Tibial nerve (tissue), 4 donors: Measurements from ENCODE around the gene OLFM1. TPM values are rescaled to one million over a fixed set of nuclear protein-coding genes. Genes with fewer than 3 reads are reported as not detected.

Source experiments
- DNase-seq, 2 donors: peaks; one replicate each; pipeline ENCODE4 v3.0.0-alpha.2; 2019; ENCODE audit warnings: low spot score in 2 of 2
- H3K27ac ChIP-seq, 4 donors: fragments of 200-600 bp; sonication (generic) in 3 of 4; one replicate each; pipeline ENCODE4 v1.5.1; 2017 to 2019; ENCODE audit warnings: mild to moderate bottlenecking in 1 of 4
- H3K27me3 ChIP-seq, 2 donors: fragments of 200-600 bp; sonication (generic) in 1 of 2; one replicate each; pipeline versions ENCODE4 v1.5.1 to v1.6.0; 2017 to 2019
- H3K36me3 ChIP-seq, 3 donors: fragments of 200-600 bp; sonication (generic); one replicate each; pipeline ENCODE4 v1.5.1; 2018 to 2019
- H3K4me1 ChIP-seq, 4 donors: fragments of 200-600 bp; sonication (generic) in 3 of 4; one replicate each; pipeline ENCODE4 v1.5.1; 2017 to 2019
- H3K4me3 ChIP-seq, 4 donors: fragments of 200-600 bp; sonication (generic) in 3 of 4; one replicate each; pipeline ENCODE4 v1.5.1; 2017 to 2019; ENCODE audit warnings: mild to moderate bottlenecking in 1 of 4, moderate library complexity in 1 of 4
- H3K9me3 ChIP-seq, 4 donors: fragments of 200-600 bp; sonication (generic) in 3 of 4; one replicate each; pipeline ENCODE4 v1.5.1; 2017 to 2019
- EP300 ChIP-seq, 2 donors: sonication (generic); formaldehyde crosslinking; IDR thresholded peaks; one replicate each; pipeline ENCODE4 v1.6.1; 2017; ENCODE audit warnings: antibody characterized with exemption in 2 of 2, mild to moderate bottlenecking in 1 of 2
- POLR2A ChIP-seq, 2 donors: fragments of 450-650 bp; IDR thresholded peaks; one replicate each; pipeline ENCODE4 v1.6.1; 2017; ENCODE audit warnings: antibody characterized with exemption in 2 of 2, mild to moderate bottlenecking in 2 of 2, moderate library complexity in 2 of 2
- WGBS, 2 donors: methylation state at CpG; one replicate each; pipeline ENCODE4 v1.1.5; 2018; 5-methylcytosine and 5-hydroxymethylcytosine counted together
- total RNA-seq, 4 donors: library from RNA; depleted of rRNA; stranded (reverse); fragments of >200 nt; gene quantifications; one replicate each; pipeline ENCODE4 v1.1.0, GENCODE V29; 2016
- TF ChIP-seq, protein P1 (sequence below), 5 experiments: fragments of 200-600 bp in 3 of 5; fragments of 450-650 bp in 2 of 5; sonication (generic) in 3 of 5; IDR thresholded peaks; one replicate each; pipeline ENCODE4 v1.5.1; 2016 to 2019; ENCODE audit warnings: antibody characterized with exemption in 5 of 5, mild to moderate bottlenecking in 3 of 5, moderate library complexity in 2 of 5

OLFM1 gene
- total RNA-seq, 4 donors from 2014 or later: 30.3 to 63.8 (median 38.3) TPM

DNA sequence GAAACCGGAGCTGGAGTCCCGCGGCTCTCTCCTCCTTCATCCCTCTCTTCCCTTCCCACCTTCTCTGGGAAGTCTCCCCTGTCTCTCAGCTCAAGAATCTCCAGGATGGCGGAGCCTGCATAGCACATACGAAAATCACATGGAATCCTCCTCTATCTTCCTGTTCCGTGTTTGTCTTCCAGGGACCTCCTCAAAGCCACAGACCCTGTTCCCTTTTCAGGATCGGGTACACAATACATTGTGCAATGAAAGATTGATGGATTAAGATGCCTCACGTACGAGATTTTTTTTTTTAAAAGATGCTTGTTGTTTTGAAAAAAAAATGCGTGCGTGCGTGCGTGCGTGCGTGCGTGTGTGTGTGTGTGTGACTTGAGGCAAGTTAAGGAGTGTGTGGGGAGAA is 46.6 kb upstream of the OLFM1 start:
- Histone ChIP-seq H3K36me3 (no peaks in the 10 kb centered on the region), H3K9me3 (no peaks in the 10 kb centered on the region), H3K27me3 (peaks cover 0 to 4% of the 10 kb centered on the region in 2 donors), H3K4me1 (no peaks in the 10 kb centered on the region), H3K27ac (no peak overlapping the region), H3K4me3 (no peak overlapping the region)
- 67 to 85% methylated on average over 16 of the region's 16 CpGs for WGBS, 2 donors
- no peak for DNase-seq
- TF ChIP-seq, protein P1, sequence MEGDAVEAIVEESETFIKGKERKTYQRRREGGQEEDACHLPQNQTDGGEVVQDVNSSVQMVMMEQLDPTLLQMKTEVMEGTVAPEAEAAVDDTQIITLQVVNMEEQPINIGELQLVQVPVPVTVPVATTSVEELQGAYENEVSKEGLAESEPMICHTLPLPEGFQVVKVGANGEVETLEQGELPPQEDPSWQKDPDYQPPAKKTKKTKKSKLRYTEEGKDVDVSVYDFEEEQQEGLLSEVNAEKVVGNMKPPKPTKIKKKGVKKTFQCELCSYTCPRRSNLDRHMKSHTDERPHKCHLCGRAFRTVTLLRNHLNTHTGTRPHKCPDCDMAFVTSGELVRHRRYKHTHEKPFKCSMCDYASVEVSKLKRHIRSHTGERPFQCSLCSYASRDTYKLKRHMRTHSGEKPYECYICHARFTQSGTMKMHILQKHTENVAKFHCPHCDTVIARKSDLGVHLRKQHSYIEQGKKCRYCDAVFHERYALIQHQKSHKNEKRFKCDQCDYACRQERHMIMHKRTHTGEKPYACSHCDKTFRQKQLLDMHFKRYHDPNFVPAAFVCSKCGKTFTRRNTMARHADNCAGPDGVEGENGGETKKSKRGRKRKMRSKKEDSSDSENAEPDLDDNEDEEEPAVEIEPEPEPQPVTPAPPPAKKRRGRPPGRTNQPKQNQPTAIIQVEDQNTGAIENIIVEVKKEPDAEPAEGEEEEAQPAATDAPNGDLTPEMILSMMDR (IDR thresholded peaks at IDR 0.05): no peak

DNA sequence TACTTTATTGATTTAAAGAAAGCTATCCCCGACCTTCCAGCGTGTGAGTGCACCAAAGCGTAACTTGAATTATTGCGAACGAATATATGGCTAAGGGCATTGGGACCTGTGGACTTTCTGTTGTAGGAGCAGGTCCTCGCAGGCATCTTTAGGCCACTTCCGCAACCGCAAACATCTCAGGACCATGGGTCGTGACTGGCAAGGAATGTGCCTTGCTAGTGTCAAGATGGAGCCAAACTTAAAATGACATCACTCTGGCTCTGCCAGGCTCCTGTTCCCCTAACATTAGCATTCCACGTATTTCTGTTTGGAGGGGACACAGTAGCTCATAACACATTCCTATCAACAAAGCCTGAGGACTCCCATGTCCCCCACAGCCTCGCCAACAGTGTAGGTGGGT is 44.1 kb upstream of the OLFM1 start:
- 79 to 87% methylated on average over 11 of the region's 11 CpGs for WGBS, 2 donors

DNA sequence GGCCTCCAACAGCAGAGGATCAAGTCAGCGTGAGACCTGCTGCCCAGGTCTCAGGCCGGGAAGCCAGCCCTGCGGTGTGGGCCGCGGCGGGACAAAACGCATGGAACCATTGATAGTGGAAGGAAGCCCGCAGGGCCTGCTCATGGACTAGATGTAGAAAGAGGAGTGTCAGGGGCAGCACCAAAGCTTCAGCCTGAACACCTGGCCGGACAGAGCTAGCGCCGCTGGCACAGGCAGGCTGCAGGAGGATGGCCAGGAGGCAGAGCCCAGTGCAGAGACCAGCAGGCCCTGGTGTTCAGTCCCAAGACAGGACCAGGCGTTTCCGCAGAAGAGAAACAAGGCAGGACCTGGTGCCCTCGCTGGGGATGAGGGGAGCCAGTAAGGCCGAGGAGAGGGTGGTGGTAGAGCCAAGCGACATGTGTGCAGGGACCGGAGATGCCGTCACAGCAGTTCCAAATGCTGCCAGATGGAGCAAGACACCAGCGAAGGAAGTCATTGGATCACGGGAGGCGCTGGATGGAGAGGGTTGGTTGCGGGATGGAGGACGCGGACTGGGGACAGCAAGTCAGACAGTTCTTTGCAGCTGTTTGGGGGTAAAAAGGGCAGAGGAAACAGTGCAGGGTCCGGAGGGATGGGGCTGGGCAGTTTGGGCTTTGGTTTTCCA is 42.1 kb upstream of the OLFM1 start:
- no peak overlapping the region for H3K4me3 ChIP-seq
- no peaks in the 10 kb centered on the region for H3K36me3 ChIP-seq
- H3K27me3 ChIP-seq: no peaks in the 10 kb centered on the region
- TF ChIP-seq EP300 (IDR thresholded peaks at IDR 0.05) (no peak), POLR2A (IDR thresholded peaks at IDR 0.05) (no peak)
- TF ChIP-seq, protein P1 (IDR thresholded peaks at IDR 0.05): no peak
- no peaks in the 10 kb centered on the region for H3K9me3 ChIP-seq
- no peaks in the 10 kb centered on the region for H3K4me1 ChIP-seq
- WGBS, 2 donors: 88 to 90% methylated on average over 25 of the region's 25 CpGs
- H3K27ac ChIP-seq: no peak overlapping the region
- DNase-seq: no peak

More for the DNA sequence above, 44.1 kb upstream of the OLFM1 start:
- no peaks in the 10 kb centered on the region for H3K9me3 ChIP-seq
- no peak overlapping the region for H3K27ac ChIP-seq
- H3K27me3 ChIP-seq: peaks cover 0 to 4% of the 10 kb centered on the region in 2 donors
- TF ChIP-seq, protein P1 (IDR thresholded peaks at IDR 0.05): no peak
- TF ChIP-seq EP300 (IDR thresholded peaks at IDR 0.05) (no peak), POLR2A (IDR thresholded peaks at IDR 0.05) (no peak)
- H3K4me1 ChIP-seq: no peaks in the 10 kb centered on the region
- DNase-seq: no peak
- no peaks in the 10 kb centered on the region for H3K36me3 ChIP-seq
- no peak overlapping the region for H3K4me3 ChIP-seq

DNA sequence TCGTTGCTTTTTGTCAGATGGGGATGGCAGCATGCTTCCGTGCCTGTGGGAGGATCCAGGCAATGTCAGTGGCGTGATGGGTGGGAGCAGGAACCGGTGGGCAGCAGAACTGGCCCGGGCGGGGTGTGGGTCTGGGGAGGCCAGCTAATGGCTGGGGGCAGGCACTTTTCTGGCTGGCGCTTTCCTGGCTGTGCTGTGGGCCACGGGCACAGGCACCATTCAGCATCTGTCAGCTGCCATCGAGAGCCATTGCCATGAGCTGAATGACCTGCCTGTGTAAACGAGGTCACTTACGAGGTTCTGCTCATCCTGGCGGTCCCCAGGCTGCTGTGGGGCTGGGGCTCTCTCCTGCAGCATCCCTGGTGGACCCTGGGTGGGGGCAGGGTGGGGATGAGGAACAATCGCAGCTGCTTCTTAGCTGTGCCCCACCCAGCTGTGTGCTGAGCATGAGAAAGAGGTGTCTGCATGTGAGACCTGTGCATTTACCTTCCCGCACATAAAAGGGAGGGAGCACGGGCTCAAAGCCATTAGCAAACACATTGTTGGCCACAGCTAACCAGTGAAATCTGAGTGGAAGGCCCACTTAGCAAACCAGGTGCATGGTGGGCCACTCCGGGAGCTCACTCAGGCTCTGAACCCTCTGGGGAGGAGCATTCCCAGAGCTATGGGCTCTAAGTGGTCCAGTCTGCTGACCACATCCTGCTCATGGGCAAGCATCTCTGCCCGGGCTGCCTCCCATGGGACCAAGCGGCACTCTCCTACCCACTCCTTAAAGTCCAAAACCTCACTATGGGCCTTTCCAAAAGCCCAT is 41.3 kb upstream of the OLFM1 start:
- H3K27me3 ChIP-seq: no peaks in the 10 kb centered on the region
- no peaks in the 10 kb centered on the region for H3K9me3 ChIP-seq
- H3K4me3 ChIP-seq: no peak overlapping the region
- no peak for TF ChIP-seq POLR2A (IDR thresholded peaks at IDR 0.05)
- TF ChIP-seq EP300 (IDR thresholded peaks at IDR 0.05): no peak
- TF ChIP-seq, protein P1 (IDR thresholded peaks at IDR 0.05): no peak
- DNase-seq: no peak
- H3K27ac ChIP-seq: no peak overlapping the region
- WGBS, 2 donors: 60 to 77% methylated on average over 13 to 18 of the region's 18 CpGs
- H3K4me1 ChIP-seq: no peaks in the 10 kb centered on the region
- no peaks in the 10 kb centered on the region for H3K36me3 ChIP-seq

DNA sequence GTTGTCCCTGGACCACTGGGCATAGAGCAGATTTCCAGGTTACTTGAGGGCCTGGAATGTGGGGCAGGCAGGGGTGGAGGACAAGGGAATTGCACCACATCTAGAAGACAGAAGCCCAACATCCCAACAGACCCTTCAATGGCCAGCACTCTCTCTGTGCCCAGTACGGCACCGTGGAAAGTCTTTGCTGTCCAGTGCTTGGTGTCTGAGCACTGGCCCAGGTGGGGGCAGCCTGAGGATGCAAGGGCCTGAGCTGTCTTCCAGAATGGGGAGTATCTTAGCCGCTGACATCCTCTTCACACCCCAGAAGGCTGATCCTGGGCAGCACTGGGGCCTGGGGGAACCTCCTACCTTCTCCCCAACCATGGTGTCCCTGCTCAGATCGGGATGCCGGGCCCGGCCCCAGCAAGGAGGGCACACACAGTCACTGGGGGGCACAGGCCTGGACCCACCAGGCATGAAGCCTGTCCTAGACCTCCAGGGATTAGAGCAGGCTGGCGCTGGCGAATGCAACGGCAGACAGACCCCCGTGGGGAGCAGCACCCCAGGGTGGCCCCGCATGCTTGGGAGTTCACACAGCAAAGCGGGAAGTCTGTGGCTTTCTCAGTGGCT is 40.6 kb upstream of the OLFM1 start:
- no peaks in the 10 kb centered on the region for H3K4me1 ChIP-seq
- no peak for DNase-seq
- no peaks in the 10 kb centered on the region for H3K9me3 ChIP-seq
- 89 to 90% methylated on average over 12 of the region's 12 CpGs for WGBS, 2 donors
- TF ChIP-seq, protein P1 (IDR thresholded peaks at IDR 0.05): no peak
- TF ChIP-seq EP300 (IDR thresholded peaks at IDR 0.05) (no peak), POLR2A (IDR thresholded peaks at IDR 0.05) (no peak)
- H3K27me3 ChIP-seq: no peaks in the 10 kb centered on the region
- H3K36me3 ChIP-seq: no peaks in the 10 kb centered on the region
- H3K27ac ChIP-seq: no peak overlapping the region
- H3K4me3 ChIP-seq: no peak overlapping the region
